Ecto neural progenitor cell (in vitro differentiated cells): ENCODE data around the gene PABPC3.

Experiments used
- DNase-seq: peaks from one replicate; pipeline ENCODE4 v3.0.0-alpha.2; 2018; ENCODE audit warnings: low spot score

Gene PABPC3

GRCh38 chr13:25112695-25113255, 16.8 kb downstream of the PABPC3 start:
- DNase-seq, result no peak

GRCh38 chr13:25114220-25114619, 18.3 kb downstream of the PABPC3 start:
- peak; percentile 84 for DNase-seq

DNA sequence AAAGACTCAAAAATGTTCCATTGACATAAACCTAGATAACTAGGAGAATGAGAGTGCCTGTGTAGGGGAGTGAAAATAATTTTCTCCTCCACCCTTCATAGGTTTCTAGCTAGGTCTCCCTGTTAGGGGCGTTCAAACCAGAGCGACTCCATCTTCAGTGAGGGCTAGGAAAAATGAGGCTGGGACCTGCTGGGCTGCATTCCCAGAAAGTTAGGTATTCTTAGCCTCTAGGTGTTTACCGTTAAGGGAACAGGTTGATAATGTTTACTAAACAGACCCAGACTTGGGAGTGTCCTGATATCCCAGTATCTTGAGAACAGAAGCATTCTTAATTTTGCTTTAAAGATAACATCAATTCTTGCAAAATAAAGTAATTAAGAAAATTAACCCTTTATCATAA, 20.1 kb downstream of the PABPC3 start:
- no peak for DNase-seq

GRCh38 chr13:25117312-25117711, 21.4 kb downstream of the PABPC3 start:
- no peak for DNase-seq

DNA sequence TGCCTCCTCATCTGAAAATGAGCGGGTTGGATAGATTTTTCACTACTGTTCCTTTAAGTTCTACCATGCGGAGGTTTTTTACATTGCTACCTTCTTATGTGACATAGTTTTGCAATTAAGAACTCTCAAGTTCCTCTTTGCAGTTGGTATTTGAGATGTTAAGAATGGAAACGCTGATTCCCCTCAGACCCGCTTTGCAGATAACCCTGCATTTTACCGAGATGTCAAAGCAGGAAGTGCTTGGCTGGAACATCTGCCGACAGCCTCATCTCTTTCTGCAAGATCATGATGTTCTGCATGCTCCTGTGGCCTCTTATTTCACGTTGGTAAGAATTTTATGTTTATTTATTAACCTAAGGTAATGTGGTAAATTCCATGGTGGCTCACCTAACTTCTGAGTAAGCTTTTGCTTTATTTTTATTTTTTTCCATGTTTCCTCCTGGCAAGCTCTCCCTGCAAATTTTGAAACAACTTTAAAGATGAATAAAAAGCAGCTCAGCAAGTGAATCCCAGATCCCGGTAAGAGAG, 22.5 kb downstream of the PABPC3 start:
- DNase-seq, result no peak

- no peak for DNase-seq
Measured at GRCh38 chr13:25130944-25131343, 35.0 kb downstream of the PABPC3 start.

GRCh38 chr13:25131881-25132420, 36.0 kb downstream of the PABPC3 start:
- no peak for DNase-seq

GRCh38 chr13:25132751-25133390, 36.9 kb downstream of the PABPC3 start:
- DNase-seq, result no peak

DNA sequence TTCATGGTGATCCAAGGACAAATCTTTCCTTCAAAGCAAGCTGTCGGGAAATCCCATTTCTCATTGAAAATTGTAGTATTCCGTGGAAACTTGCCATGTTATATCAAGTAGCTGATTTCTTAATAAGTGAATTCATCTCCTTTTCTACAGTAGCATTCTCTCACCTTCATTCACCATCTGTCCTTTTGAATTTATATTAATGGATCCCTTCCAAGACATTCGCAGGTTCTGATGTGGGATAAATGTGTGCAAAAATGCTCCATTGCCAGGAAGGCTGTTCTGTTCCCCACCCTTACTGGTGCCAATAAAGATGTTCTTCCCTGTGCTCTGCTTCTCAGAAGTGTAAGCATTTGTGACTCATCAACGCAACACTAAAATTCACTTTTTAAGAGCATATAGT, 40.0 kb downstream of the PABPC3 start:
- no peak for DNase-seq

GRCh38 chr13:25136880-25137787, 41.2 kb downstream of the PABPC3 start:
- no peak for DNase-seq

GRCh38 chr13:25137788-25138115, 41.8 kb downstream of the PABPC3 start:
- DNase-seq, result no peak

- DNase-seq, result no peak
Measured at GRCh38 chr13:25141042-25141441, 45.1 kb downstream of the PABPC3 start.

- no peak for DNase-seq
Measured at GRCh38 chr13:25143706-25144105, 47.8 kb downstream of the PABPC3 start.

- no peak for DNase-seq
Measured at GRCh38 chr13:25147638-25148401, 51.9 kb downstream of the PABPC3 start.

DNA sequence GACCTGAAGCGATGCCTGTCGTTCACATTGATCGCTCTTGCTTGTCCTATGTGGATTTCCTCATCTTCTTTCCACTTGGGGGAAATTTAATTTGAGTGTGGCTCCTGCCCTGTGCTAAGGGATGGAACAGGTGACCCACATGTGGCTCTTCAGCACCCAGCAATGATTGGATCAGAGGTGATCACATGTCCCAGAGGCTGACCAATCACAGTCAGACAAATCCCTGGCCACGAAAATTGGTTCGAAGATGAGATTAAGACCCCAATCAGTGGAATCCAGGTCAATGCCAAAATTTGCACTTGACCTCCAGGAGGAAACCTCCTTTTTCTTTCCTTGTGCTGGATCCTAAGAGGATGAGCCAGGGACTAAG, 52.5 kb downstream of the PABPC3 start:
- DNase-seq, result no peak
